ENCODE results near the gene FOXC2. TPM values are rescaled to one million over a fixed set of nuclear protein-coding genes. Genes with fewer than 3 reads are reported as not detected.

The FOXC2 gene
- total and polyA plus RNA-seq, 10 of the 15 experiments (the other 5 are each of a cell fraction or from before 2014, with no cell fraction given) = not detected

GRCh38 chr16:86573215-86573614 is 6.6 kb downstream of the FOXC2 start:
- ChIA-PET SMC1A (ENCODE audit: uncharacterized antibody, unreplicated experiment) (no interaction called here), POLR2A (no interaction called here), CTCF (no interaction called here), RAD21 (ENCODE audit: unreplicated experiment) (no interaction called here)
- Histone ChIP-seq H4K20me1 (ENCODE audit: control insufficient read depth, insufficient read depth) (no peaks in the 10 kb centered on the region), H3K9me3 (replicated peaks; ENCODE audit: control insufficient read depth, insufficient read depth, low read length) (no peaks in the 10 kb centered on the region), H3K27ac (ENCODE audit: control insufficient read depth, insufficient read depth) (no peak overlapping the region), H2AFZ (ENCODE audit: control insufficient read depth, low read depth, low read length) (no peak overlapping the region), H3K4me2 (ENCODE audit: control insufficient read depth, insufficient read depth) (no peak overlapping the region), H3K27me3 (replicated peaks in 1 of 2; ENCODE audit: control insufficient read depth in 2 of 2, insufficient read depth in 2 of 2, low read length in 1 of 2) (peaks cover 2 to 13% of the 10 kb centered on the region in 2 experiments; a peak in 3 of 4 replicates), H3K4me1 (ENCODE audit: control insufficient read depth, insufficient read depth, low read length) (no peaks in the 10 kb centered on the region), H3K9ac (ENCODE audit: control insufficient read depth, insufficient read depth, low read length) (no peak overlapping the region), H3K79me2 (ENCODE audit: control insufficient read depth, insufficient read depth, low read length) (no peaks in the 10 kb centered on the region), H3K36me3 (ENCODE audit: control insufficient read depth in 2 of 2, insufficient read depth in 2 of 2, low read length in 1 of 2) (no peaks in the 10 kb centered on the region), H3K4me3 (no peak overlapping the region)
- intact Hi-C loops (cut with micrococcal nuclease; ENCODE audit: unreplicated experiment) = no loop called here
- no peak for DNase-seq (ENCODE audit: low read depth, low spot score)
- BruUV-seq (replicated peaks) = no TSS peak
- ATAC-seq = no peak
- TF ChIP-seq EZH2 (IDR thresholded peaks at IDR 0.05; ENCODE audit: borderline replicate concordance, control insufficient read depth, low read depth, low read length) (no peak), PML (IDR thresholded peaks at IDR 0.05; ENCODE audit: low read length) (no peak), TARDBP (IDR thresholded peaks at IDR 0.05; ENCODE audit: borderline replicate concordance) (no peak), IRF4 (IDR thresholded peaks at IDR 0.05; ENCODE audit: low read depth, low read length) (no peak), POLR2AphosphoS2 (IDR thresholded peaks at IDR 0.05; ENCODE audit: low read depth, low read length) (no peak), CBFB (IDR thresholded peaks at IDR 0.05; ENCODE audit: low read depth) (no peak), ZNF384 (IDR thresholded peaks at IDR 0.05; ENCODE audit: borderline replicate concordance, low read depth, low read length) (no peak), MLLT1 (IDR thresholded peaks at IDR 0.05) (no peak), SPI1 (IDR thresholded peaks at IDR 0.05; ENCODE audit: borderline replicate concordance, insufficient read depth, low read depth, low read length) (no peak)
- WGBS (ENCODE audit: insufficient coverage, insufficient replicate concordance, low lambda C conversion rate, missing lambda C conversion rate) = 11% methylated on average over 8 of the region's 8 CpGs
- in situ Hi-C loops (cut with MboI) = no loop called here
- no peak for FAIRE-seq
